HT1080 (cell line): ENCODE measurements around the gene TTLL3. TPM values are rescaled to one million over a fixed set of nuclear protein-coding genes. Genes with fewer than 3 reads are reported as not detected.
"Not testable (repeated sequence)": the region's sequence is repeated elsewhere in the genome, so short reads cannot be mapped to it uniquely, and the experiment has no call there.

Source experiments
- DNase-seq: peaks from one replicate; pipeline ENCODE4 v3.0.0-alpha.2; 2015; ENCODE audit warnings: low read depth
- polyA plus RNA-seq, 2 experiments: library from polyadenylated mRNA; depleted of rRNA; stranded (reverse); fragments of >200 nt; gene quantifications; 2 replicates each; pipeline ENCODE4 v1.2.3, GENCODE V29; 2015
- total RNA-seq: library from RNA; depleted of rRNA; stranded (reverse); fragments of >200 nt; shearing (Covaris generic); gene quantifications from 2 replicates; pipeline ENCODE4 v1.2.3, GENCODE V29; 2014; rRNA removed

TTLL3 gene, protein sequence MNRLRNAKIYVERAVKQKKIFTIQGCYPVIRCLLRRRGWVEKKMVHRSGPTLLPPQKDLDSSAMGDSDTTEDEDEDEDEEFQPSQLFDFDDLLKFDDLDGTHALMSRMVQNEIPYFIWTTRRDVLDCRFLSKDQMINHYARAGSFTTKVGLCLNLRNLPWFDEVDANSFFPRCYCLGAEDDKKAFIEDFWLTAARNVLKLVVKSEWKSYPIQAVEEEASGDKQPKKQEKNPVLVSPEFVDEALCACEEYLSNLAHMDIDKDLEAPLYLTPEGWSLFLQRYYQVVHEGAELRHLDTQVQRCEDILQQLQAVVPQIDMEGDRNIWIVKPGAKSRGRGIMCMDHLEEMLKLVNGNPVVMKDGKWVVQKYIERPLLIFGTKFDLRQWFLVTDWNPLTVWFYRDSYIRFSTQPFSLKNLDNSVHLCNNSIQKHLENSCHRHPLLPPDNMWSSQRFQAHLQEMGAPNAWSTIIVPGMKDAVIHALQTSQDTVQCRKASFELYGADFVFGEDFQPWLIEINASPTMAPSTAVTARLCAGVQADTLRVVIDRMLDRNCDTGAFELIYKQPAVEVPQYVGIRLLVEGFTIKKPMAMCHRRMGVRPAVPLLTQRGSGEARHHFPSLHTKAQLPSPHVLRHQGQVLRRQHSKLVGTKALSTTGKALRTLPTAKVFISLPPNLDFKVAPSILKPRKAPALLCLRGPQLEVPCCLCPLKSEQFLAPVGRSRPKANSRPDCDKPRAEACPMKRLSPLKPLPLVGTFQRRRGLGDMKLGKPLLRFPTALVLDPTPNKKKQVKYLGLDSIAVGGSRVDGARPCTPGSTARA
- 1.4 and 2.3 TPM in 2 replicates for total RNA-seq
- polyA plus RNA-seq (2015; cell fraction: cytosol; rRNA removed), result 3.2 TPM in 2 replicates
- 74.0 and 83.3 TPM in 2 replicates for polyA plus RNA-seq (2015; cell fraction: nucleus; rRNA removed)

DNA sequence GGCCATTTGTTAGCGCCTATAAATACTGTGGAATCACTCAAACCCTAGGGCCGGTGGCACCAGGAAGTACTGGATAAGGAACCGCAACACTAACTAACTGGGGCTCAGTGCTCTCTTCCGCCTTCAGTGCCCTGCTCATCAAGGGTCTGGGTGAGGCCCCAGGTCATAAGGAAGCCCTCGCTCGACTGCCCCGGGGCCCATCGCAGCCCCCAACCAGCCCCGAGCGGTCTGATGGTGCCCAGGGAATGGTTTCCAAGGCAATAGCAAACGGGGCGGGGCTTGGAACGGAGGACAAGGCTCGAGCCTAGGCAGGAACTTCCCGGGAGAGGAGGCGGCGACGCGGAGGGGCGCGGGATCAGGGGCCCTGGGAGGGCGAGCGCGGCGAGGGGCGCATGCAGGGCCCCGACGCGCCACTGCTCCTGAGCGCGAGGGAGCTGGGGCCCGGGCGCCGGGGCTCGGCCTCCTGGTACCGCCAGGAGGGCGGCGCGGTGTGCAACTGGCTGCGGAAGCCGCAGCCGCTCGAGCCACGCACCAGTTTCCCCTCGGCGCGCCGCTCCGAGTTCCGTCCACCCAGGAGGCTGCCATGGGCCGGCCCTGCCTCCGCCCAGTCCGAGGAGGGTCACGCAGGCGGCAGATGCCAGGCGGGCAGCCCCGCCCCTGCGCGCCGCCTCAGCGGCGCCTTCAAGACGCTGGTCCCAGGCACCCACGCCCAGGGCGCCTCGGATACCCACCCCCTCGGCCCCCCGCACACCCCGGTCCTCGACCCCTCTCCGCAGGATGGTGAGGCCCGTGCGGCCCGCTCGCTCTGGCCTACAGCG, at the start of gene TTLL3:
TSS of gene TTLL3 (plus strand) at position 648 of the 818 bp plus-strand sequence. CDS start 400 bp downstream, outside the sequence.
- peak; percentile 29 for DNase-seq

DNA sequence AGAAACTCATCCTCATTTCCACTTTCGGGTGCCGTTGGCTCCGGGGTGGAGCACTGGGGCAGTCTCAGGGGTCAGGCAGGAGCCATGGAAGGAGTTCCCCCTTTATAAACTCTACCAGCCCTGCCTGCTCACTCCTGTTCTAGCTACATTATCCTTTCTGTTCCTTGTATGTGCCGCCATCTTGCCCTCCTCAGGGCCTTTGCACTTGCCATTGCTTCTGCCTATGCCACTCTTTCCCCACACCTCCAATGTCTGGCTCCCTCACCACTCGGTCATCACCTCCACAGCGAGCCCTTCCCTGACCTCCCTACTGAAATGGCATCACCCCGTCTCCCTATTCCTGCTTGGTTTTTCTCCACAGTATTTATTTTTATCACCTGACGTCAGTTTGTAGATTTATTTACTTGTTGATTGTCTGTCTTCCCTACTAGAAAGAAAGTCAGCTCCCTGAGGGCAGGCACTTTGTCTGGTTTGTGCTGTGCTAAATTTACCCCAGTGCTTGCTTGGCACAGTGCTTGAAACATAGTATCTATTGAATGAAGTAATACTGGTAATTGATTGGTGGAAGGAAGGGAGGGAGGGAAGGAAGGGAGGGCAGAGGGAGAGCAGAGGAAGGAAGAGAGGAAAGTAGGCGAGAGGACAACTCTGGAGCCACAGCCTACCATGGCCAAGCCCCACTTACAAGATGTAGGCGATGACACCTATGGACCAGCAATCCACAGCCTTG, 49.1 kb upstream of the TTLL3 start:
- no peak for DNase-seq

DNA sequence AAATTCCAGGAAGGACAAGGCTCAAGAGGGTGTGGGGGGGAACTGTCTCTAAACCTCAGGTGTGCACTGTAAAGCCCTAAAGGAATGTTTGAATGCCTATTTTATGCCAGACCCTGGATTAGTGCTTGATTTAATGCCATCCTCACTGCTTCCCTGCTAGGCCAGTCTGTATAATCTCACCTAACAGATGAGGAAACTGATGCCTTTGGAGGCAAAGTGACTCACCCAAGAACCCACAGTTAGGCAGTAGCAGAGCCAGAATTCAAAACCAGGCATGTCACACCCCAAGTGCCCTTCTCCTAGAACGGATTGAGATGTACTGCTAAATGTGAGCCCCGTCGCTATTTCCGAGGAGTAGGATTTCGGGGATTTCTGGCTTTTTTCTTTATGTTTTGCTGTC, 48.1 kb upstream of the TTLL3 start:
- no peak for DNase-seq

DNA sequence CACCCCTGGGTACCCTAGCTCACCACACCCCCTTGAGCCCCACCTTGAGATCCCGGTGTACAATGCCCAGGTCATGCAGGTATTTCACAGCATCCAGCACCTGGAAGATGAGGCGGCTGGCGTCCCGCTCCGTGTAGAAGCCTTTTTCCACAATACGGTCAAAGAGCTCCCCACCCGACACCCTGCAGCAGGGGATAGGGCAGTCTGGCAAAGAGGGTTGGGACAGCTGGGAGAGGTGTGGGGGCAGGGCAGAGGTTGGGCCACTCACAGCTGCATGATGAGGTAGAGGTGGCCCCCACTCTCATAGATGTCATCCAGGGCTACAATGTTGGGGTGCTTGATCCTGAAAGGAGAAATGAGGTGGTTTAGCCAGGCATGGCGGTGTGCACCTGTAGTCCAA, 47.2 kb upstream of the TTLL3 start:
- DNase-seq, result no peak

DNA sequence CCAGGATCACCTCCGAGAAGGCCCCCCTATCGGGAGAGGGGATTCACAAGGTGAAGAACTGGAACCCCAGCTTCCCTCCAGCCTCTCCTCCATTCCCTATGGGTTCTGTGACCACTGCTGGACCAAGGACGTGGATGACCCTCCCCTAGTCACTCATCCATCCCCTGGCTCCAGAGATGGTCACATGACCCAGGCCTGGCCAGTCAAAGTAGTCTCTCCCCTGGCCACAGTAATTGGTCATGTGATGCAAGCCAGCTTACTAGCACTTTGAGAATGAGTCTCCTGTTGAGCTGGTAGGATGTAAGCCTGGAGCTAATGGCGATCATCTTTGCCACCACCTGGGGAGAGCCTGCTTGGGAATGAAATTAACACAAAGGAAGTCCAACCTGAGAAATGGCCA, 44.2 kb upstream of the TTLL3 start:
- DNase-seq, result no peak

DNA sequence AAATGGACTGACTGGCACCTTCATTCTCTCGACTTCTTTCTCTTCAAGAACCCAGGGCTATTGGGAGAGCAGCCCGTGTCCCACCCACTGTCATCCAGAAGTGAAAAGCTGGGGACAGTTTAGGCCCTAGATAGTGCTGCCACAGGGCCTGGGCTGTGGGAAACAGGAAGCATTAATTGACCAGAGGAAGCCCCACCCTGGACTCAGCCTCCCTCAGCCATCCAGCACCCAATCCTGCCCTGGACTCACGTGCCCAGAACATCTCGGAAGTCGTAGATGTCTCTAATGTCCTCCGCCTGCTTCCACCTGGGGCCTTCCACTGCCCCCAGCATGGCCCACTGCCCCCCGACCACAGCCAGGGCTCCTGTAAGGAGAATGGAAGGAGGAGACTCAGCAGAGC, 42.6 kb upstream of the TTLL3 start:
- no peak for DNase-seq

DNA sequence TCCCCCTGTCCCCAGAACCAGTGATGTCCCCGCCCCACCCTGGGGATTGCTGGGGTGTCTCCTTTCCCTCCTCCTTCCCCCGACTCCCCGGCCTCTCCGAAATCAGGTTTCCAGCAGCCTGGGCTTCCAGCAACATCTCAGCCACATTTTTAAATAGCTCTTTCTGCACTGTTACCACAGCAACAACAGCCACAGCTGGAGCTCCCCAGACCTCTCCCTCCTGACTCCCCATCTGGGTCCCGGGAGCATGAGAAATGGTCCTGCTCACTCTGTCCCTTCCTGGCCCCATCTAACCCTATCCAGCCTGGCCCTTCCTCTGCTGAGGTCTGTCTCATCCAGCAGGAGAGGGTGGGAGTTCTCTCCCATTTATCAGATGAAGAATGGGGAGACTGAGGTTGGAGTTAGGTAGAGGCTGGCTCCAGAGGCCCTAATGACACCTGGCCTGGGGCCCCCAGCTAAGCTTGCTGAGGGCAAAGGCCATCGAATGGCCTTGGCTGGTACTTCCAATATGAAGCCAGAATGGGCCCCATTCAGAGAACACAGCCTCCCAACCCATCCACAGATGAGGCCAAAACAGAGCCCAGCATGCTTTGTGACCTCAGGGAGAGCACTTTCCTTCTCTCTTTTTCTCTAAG, 41.8 kb upstream of the TTLL3 start:
- DNase-seq, result no peak

DNA sequence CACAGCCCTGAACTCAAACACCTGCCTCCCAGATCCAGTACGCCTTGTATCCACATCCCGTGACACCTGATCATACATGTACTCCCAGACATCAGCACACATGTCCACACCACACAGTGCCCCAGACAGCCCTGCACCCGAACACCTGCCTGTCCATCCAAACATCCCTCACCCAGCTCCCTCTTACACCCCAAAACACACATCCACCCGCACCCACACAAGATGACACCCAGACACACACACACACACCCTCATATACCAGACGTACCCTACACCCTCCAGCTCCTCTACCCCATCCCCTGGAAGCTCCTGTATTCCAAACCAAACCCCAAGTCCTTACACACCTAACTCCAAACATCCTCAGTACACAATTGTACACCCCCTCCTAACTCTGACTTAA, 41.0 kb upstream of the TTLL3 start:
- DNase-seq, result no peak

DNA sequence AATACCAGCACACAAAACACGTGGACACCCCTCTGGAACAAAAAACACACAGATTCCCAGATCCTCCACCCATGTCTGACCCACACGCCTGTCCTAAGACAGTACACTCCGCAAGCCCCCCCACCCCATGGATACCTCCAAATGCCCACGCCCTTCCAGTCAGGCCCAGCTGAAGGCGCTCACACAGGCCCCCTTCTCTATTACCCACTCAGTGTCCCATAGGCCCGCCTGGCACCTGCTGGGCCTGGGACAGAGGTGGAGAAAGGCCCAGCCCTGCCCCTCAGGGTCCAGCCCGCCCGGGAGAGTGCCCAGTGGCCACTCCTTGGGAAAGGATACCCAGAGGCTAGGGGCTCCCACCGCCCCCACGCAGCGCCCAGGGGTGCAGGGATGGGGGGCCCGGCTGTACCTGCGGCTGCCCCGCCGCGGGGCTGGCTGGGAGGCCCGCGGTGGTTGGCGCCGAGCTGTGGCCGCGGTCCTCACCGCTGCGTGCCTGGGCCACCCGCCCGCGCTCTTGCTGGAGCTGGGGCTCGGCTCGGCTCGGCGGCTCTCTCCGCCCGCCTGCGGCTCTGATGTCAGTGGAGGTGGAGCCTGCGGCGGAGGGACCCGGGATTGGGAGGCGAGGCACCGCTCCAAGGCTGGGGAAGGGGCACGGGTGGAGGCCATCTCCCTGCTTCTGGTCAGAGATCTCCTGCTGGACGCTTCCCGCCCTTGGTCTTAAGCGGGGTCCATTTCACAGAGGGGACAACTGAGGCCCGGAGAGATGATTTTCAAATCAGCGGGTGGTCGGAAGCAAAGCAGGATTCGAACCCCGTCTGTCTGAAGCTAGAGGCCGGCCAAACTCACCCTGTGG, 40.4 kb upstream of the TTLL3 start, which contains the start of gene CAMK1:
TSS of gene CAMK1 (minus strand) at position 522 of the 850 bp plus-strand sequence. CDS start 2,198 bp downstream, outside the sequence.
- DNase-seq, result peak; percentile 58

DNA sequence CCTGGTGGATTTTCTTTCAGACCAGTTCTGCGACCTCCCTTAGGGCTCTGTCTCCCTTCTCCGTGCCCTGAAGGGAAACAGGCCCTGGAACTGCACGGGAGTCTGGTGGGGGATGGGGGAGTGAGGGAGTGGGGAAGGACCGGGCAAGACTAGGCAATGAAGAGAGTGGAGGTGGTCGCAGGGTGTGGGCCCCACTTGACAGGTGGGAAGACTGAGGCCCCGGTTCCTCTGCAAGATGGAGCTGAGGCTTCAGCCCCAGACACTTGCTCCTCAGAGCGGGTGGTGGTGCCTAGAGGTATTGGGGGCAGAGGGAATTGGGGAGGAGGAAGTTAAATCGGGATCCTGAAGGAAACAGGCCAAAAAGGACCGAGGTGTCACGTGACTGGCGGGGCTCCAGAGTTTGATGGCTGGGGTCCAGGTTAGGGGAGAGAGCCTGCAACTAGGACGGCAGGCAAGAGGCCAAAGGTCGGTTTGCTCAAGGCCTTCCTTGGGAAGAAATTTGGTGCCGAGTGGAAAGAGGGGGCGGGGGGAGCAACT, 39.7 kb upstream of the TTLL3 start:
- DNase-seq, result no peak

DNA sequence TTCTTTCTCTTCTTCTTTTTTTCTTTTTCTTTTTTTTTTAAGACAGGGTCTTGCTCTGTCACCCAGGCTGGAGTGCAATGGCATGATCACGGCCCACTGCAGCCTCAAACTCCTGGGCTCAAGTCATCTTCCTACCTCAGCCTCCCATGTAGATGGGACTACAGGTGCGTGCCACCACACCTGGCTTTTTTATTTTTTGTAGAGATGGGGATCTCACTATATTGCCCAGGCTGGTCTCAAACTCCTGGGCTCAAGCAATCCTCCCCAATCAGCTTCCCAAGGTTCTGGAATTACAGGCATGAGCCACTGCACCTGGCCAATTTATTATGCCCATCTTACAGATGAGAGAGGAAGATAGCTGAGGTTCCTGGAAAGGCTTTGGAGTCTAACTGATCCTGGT, 39.1 kb upstream of the TTLL3 start:
- not testable (repeated sequence) for DNase-seq

DNA sequence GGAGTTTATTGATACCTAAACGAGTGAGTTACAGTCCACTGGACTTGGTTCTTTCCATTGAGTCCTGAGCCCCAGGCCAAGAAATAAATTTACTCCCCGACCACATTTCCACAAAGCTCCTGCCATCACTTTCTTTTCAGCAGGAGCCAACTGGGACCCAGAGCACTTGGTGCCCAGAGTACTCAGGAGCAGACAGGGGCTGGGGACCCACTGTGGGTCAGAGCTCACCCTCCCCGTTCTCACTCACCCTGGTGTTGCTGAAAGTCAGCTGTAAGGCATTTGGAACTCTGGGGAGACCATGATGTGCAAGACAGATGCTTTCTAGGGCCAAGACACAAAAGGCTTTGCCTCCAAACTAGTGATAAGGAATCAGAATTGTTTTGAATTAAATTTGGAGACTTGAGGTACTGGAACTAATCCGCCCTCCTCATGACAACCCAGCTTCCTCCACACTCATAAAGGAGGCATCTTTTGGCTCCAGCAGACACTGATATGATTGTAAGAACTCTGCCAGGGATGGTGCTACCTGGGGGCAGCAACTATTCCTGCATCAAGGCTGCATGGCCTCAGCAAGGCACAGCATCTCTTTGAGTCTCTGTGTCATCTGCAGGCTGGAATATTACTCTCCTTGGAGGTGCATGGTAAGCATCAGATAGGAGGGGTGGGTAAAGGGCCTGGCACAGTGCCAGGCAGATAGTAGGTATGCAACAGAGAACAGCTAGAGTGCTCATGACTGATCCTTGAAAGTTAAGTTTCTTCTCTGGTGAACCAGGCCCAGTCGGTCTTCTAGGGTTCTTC, 33.0 kb upstream of the TTLL3 start:
- DNase-seq, result no peak

DNA sequence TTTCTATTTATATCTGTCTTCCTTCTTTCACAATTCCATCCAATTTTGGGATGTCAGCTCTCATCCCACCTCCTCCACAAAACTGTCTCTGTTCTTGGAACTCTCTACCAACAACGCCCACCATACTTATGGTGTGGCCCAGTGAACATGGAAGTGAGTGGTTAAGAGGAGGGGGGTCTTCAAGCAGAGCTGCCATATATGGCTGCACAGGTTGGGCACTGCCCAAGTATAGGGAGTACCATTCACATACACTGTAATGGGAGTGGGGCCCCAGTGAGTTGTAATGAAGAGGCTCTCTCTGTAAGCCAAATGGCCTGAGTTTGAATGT, 32.4 kb upstream of the TTLL3 start:
- no peak for DNase-seq

DNA sequence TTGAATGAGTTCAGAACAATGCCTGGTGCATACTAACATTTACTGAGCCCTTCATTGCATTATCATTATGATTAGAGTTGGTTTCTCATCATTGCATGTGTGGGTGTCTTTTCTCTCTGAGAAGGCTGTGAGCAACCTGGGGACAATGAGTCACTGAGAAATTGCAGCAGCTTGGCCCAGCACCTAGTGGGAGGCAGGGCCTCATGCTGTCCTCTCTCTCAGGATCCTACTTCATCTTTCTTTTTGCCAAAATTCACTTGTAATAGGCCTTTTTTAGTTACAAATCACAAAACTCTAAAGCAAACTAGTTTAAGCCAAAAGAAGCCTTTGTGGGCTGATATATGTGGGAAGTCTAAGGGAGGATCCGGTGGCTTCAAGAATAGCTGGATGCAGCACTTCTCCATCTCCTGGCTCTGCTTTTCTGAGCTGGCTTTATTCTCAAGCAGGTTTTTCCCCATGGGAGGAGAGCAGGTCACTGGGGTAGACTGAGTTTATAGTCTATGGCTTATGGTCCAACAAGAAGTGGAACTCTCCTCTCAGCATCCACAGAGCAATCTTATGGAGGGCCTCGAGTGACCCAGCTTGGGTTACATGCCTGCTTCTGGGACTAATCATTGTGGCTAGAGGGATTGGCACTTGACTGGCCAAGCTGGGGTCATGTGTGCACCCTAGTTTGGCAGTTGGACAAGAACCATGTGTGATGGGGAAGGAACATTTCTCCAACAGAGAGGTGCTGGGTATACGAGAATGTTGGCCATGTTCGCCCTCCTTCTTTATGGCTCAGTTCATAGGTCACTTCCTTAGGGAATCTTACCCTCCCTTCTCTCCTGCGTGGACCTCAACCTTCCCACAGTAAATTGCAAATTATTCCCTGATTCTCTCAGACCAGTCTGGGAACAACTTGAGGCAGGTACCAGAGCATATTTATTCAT, 31.7 kb upstream of the TTLL3 start:
- DNase-seq, result peak; percentile 28

DNA sequence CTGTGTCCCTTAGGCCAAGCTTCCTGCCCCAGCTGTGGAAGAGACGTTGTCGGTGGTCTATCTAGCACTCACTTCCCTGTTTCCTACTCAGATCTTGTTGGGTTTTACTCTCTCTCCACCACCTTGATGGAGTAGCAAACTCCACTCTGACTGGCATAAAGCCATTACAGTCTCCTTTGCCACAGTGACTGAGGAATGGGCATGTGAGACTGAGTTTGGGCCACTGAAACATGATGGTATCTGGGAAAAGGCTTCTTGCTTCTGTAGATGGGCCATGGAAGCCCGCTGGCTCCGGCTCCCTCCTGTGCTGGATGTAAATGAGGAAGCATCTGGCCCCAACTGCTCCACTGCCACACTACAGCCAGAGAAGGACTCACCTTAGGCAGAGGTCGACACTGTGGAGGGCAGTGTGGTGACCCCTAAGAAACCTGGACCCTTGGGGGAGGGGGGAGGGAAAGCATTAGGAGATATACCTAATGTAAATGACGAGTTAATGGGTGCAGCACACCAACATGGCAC, 30.9 kb upstream of the TTLL3 start:
- DNase-seq, result no peak

DNA sequence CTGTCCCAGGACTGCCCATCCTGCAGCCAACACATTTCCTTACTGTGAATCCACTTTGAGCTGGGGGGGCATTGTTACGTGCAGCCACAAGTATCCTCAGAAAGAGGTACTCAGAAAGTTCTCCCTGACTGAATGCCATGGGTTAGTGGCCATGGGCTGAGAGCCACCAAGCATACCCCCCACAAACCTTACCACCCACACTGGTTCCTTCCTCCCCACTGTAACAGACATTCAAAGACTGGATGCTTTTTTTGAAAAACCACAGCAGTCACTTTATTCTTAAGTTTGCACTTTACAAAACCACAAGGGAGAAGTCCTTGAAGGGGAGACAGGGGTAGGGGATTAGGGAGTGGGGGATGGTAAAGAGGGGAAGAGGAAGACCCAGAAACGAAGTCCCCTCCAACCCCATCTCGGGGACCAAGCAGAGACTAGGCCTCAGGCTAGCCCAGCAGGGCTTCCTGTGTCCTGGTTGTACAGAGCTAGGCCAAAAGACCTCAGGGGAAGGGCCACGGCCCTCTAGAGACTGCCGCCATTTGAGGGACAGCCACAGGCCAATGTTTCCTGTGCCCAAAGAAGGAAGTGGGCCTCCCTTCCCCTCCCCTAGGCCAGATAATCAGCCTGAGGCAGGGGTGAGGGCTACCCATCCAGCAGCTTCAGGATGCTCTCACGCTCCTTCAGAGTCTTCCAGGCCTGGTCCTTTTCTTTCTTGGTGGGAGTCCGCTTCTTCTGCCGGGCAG, 30.2 kb upstream of the TTLL3 start:
- DNase-seq, result no peak
